ENCODE data around the gene ZNF165. TPM values are rescaled to one million over a fixed set of nuclear protein-coding genes. Genes with fewer than 3 reads are reported as not detected.
"Not testable (repeated sequence)": the region's sequence is repeated elsewhere in the genome, so short reads cannot be mapped to it uniquely, and the experiment has no call there.

ZNF165 gene
- total RNA-seq, 1 donor from 2014 or later = 0.78 TPM

DNA sequence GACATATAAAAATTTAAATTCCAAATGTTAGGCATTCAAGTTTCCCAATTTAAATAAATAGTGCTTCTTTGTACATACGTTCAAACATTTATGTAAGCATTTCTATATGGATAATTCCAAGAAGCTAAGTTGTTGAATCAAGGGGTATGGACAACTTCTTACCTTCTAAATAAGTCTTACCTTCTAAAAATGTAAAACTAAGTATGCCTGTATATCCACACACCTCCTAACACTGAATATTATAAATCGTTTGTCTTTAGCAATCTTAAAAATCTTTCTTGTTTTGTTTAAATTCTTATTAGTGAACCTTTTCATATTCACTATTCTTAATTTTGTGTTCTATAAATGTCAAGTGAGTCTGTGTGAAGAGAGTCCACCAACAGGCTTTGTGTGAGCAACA is 41.5 kb downstream of the ZNF165 start:
- DNase-seq (ENCODE audit: low read depth) = no peak

GRCh38 chr6:28122283-28122682 is 41.9 kb downstream of the ZNF165 start:
- not testable (repeated sequence) for DNase-seq (ENCODE audit: low read depth)

DNA sequence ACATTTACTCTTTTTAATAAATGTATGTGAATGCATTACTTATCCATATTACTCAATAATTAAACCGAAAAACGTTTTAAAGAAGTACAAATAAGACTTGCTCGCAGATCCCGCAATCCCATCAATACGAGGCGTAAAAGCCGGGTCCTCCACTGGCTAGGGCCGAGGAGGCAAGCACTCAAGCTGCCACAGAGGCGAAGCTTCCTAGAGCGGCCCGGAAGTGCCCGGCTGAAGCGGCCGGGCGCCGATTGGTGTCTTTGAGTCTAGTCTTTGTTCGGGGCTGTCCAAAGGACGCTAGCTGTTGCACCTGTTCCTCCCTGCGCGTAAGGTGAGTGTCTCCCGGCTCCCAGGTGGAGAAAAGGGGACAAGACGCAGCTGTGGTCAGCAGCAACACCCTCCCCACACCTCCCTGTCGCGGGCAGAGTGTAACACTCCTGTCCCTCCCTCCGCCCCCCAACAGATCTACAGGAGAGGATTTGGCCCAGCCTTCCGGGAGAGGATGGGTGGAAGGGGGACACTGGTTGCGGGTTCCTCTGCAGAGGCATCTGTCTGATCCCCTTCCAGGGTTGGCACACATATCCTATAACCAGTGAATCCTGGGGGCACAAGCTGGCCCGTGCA is 44.1 kb downstream of the ZNF165 start, which contains the start of gene ZSCAN16:
Gene ZSCAN16, plus strand, starts transcription at position 260 of the 621 bp plus-strand sequence. CDS start 835 bp downstream, outside the sequence.
- peak; percentile 91 for DNase-seq (ENCODE audit: low read depth)

DNA sequence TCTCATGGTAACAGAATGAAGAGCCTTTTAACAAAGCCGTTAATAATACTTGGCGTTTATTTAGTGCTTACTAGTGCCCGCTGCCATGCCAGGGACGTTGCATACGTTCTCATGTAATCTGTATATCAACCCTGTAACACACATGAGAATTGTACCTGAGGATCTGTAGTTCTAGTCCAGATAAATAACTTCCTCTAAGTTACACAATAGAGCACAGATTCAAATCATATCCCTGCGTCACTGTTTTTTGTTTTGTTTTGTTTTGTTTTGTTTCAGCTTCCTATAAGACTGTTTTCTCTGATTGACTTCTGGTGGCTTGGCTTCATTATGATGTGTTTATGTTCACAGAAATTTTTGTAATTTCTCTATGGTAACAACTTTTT is 44.6 kb downstream of the ZNF165 start:
- no peak for DNase-seq (ENCODE audit: low read depth)

DNA sequence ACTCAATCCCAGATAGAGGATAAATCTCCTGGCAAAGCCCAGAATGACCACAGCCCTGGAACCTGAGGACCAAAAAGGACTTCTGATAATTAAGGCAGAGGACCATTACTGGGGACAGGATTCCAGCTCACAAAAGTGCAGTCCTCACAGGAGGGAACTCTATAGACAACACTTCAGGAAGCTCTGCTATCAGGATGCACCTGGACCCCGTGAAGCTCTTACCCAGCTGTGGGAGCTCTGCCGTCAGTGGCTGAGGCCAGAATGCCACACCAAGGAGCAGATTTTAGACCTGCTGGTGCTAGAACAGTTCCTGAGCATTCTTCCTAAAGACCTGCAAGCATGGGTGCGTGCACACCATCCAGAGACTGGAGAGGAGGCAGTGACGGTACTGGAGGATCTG is 45.0 kb downstream of the ZNF165 start:
- no peak for DNase-seq (ENCODE audit: low read depth)

GRCh38 chr6:28134015-28134414 is 53.6 kb downstream of the ZNF165 start:
- DNase-seq (ENCODE audit: low read depth) = peak; percentile 59

- no peak for DNase-seq (ENCODE audit: low read depth)
These were observed 54.3 kb downstream of the ZNF165 start for GRCh38 chr6:28134716-28135115.

DNA sequence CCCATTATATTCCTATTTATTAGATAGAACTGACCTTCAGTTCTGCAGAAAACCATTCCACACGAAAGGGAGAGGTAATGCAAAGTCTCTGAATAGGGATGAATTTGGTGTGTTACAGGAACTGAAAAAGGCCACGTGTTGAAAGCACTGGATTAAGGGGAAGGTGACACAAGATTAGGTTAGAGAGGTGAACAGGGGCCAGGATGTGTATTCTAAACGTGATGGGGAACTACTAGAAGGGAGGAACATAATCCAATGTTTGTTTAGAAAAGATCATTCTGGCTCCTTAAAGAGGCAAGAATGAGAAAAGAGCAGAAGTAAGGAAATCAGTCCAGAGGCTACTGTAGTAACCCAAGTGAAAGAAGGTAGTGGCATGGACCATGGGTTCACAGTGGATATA is 55.0 kb downstream of the ZNF165 start:
- no peak for DNase-seq (ENCODE audit: low read depth)

GRCh38 chr6:28136585-28137504 is 56.5 kb downstream of the ZNF165 start:
- peak; percentile 96 for DNase-seq (ENCODE audit: low read depth)

- no peak for DNase-seq (ENCODE audit: low read depth)
These were observed 57.2 kb downstream of the ZNF165 start for GRCh38 chr6:28137505-28137981.

Other genes starting within 250 kb of the ZNF165 start
- not detected in 2 replicates for gene OR2B2, start 168.2 kb upstream of the ZNF165 start, total RNA-seq
- gene OR2B6, start 123.3 kb upstream of the ZNF165 start, total RNA-seq = not detected in 2 replicates
- 1.2 and 3.2 TPM in 2 replicates for gene ZSCAN16, start 44.0 kb downstream of the ZNF165 start, total RNA-seq
- 23.8 and 26.4 TPM in 2 replicates for gene ZKSCAN8, start 61.3 kb downstream of the ZNF165 start, total RNA-seq
- gene ZSCAN9, start 144.7 kb downstream of the ZNF165 start, total RNA-seq = 18.1 and 19.5 TPM in 2 replicates
- 3.7 and 4.6 TPM in 2 replicates for gene ZKSCAN4, start 171.7 kb downstream of the ZNF165 start, total RNA-seq
- 0.36 TPM in 1 of 2 replicates, not detected in the other for gene NKAPL, start 178.7 kb downstream of the ZNF165 start, total RNA-seq
- gene ZSCAN26, start 186.6 kb downstream of the ZNF165 start, total RNA-seq = 8.6 and 10.8 TPM in 2 replicates
- 4.6 and 4.8 TPM in 2 replicates for gene PGBD1, start 201.0 kb downstream of the ZNF165 start, total RNA-seq

Data from myocyte (in vitro differentiated cells).